NB4 (cell line): Measurements from ENCODE around the gene RASSF7.

Experiments used
- MYC ChIP-seq: IDR thresholded peaks from 2 replicates; pipeline ENCODE4 v1.6.1; 2011; ENCODE audit warnings: low read depth, low read length
- POLR2A ChIP-seq: IDR thresholded peaks from 2 replicates; pipeline ENCODE4 v1.6.1; 2011; ENCODE audit warnings: mild to moderate bottlenecking; ENCODE audit not compliant: insufficient read length; ENCODE audit errors: extremely low read depth
- TF ChIP-seq, protein P1 (sequence below): IDR thresholded peaks from one replicate; pipeline ENCODE4 v1.5.1; 2012; ENCODE audit warnings: low read depth, low read length
- TF ChIP-seq, protein P2 (sequence below): IDR thresholded peaks from 2 replicates; pipeline ENCODE4 v1.6.1; 2011; ENCODE audit warnings: low read depth, low read length

DNA sequence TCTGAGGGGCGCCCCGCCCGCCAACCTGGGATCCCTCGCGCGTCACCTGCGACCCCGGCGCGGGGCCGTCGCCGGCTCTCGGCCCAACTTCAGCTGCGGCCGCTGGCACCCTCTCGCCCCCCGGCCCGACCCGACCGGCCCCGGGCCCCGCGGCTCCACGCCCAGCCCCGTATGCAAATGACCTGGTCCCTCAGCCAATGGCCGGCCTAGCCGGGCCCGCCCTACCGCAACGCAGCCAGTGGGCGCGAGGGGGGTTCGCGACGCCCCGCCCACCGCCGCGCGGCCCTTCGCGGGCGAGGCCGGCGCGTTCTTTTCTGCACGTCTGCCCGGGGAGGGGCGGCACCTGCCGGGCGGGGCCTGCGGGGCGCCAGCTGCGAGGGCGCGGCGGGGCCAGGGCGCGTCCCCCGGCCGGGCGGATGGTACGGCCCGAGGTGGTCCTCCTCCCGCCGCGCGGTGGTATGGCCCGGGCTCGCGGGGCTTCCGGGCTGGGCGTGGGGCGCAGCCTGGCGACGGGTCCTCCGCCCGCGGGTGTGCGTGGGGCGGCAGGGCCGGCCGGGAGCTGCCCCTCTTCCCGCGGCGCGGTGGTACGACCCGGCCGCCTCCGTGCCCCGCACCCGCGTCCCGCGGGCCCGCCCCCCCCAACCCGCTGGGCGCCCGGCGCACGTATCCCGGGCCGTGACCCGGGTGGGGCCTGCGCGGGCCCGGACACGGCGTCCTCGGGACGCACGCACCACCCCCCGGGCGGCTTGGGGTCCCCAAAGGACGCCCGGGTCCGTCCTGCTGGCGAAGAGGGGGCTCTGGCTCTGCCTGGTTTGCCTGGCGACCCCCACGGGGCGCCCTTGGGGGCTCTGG lies 7.8 kb downstream of the RASSF7 start:
- TF ChIP-seq, protein P1, sequence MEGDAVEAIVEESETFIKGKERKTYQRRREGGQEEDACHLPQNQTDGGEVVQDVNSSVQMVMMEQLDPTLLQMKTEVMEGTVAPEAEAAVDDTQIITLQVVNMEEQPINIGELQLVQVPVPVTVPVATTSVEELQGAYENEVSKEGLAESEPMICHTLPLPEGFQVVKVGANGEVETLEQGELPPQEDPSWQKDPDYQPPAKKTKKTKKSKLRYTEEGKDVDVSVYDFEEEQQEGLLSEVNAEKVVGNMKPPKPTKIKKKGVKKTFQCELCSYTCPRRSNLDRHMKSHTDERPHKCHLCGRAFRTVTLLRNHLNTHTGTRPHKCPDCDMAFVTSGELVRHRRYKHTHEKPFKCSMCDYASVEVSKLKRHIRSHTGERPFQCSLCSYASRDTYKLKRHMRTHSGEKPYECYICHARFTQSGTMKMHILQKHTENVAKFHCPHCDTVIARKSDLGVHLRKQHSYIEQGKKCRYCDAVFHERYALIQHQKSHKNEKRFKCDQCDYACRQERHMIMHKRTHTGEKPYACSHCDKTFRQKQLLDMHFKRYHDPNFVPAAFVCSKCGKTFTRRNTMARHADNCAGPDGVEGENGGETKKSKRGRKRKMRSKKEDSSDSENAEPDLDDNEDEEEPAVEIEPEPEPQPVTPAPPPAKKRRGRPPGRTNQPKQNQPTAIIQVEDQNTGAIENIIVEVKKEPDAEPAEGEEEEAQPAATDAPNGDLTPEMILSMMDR, result no peak
- TF ChIP-seq POLR2A (no peak), MYC (peak; percentile 35; the same call in 1 of the 2 replicates)
- TF ChIP-seq, protein P2, sequence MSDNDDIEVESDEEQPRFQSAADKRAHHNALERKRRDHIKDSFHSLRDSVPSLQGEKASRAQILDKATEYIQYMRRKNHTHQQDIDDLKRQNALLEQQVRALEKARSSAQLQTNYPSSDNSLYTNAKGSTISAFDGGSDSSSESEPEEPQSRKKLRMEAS, result no peak; the same call in 1 of the 2 replicates
